Posterior cingulate gyrus (tissue), 11 donors: ENCODE data around the gene MST1.

Experiments
- DNase-seq, 10 donors: peaks; one replicate each; pipeline versions ENCODE4 v3.0.0 to v3.0.0-alpha.2; 2020 to 2021; ENCODE audit warnings: mixed read lengths in 3 of 10
- intact Hi-C: fragments of 100-400 bp; cut with DNase I; formaldehyde crosslinking; loops from one replicate; pipeline ENCODE4 v1.15.1; 2023

Gene MST1

GRCh38 chr3:49720855-49721595 lies 31.8 kb upstream of the MST1 start:
- intact Hi-C loops: loop anchor here (5.0 to 10.0 kb wide), 3 partner anchors 66 to 114 kb away; partner anchors contain the start of genes INKA1 and IP6K1
- DNase-seq: peak in 2 of 10 donors; percentile 74 to 75

- intact Hi-C loops: no loop called here
- DNase-seq: peak; percentile 94 to 99 (median 96)
Measured at GRCh38 chr3:49719214-49719884, 30.1 kb upstream of the MST1 start, which contains the start of gene AMIGO3. Gene AMIGO3 (minus strand): TSS chr3:49719684. CDS start chr3:49719465, 219 bp downstream.

- intact Hi-C loops: no loop called here
- DNase-seq: peak in 3 of 10 donors; percentile 69 to 82 (median 72)
Measured at GRCh38 chr3:49718858-49719213, 29.6 kb upstream of the MST1 start.

- intact Hi-C loops: no loop called here
- DNase-seq: peak in 3 of 10 donors; percentile 66 to 71 (median 67)
Measured at GRCh38 chr3:49717959-49718857, 28.9 kb upstream of the MST1 start.

GRCh38 chr3:49717211-49717958 lies 28.1 kb upstream of the MST1 start:
- intact Hi-C loops: no loop called here
- peak in 3 of 10 donors; percentile 50 to 51 (median 51) for DNase-seq

GRCh38 chr3:49716691-49717210 lies 27.5 kb upstream of the MST1 start:
- peak in 2 of 10 donors; percentile 35 to 72 for DNase-seq
- intact Hi-C loops: no loop called here

GRCh38 chr3:49716169-49716568 lies 26.9 kb upstream of the MST1 start:
- intact Hi-C loops: no loop called here

GRCh38 chr3:49715611-49716121 lies 26.4 kb upstream of the MST1 start:
- intact Hi-C loops: no loop called here
- peak in 3 of 10 donors; percentile 35 to 80 (median 54) for DNase-seq

More at GRCh38 chr3:49716169-49716568, 26.9 kb upstream of the MST1 start:
- peak in 2 of 10 donors; percentile 25 to 67 for DNase-seq

GRCh38 chr3:49714728-49715550 lies 25.7 kb upstream of the MST1 start:
- peak in 3 of 10 donors; percentile 44 to 76 (median 71) for DNase-seq
- intact Hi-C loops: no loop called here

- intact Hi-C loops: no loop called here
Measured at GRCh38 chr3:49713336-49714105, 24.2 kb upstream of the MST1 start.

GRCh38 chr3:49712631-49713317 lies 23.5 kb upstream of the MST1 start:
- intact Hi-C loops: no loop called here
- peak in 3 of 10 donors; percentile 55 to 73 (median 57) for DNase-seq

More at GRCh38 chr3:49713336-49714105, 24.2 kb upstream of the MST1 start:
- peak in 4 of 10 donors; percentile 2 to 70 (median 62) for DNase-seq

- DNase-seq: peak in 3 of 10 donors; percentile 24 to 54 (median 34)
- intact Hi-C loops: no loop called here
Measured at GRCh38 chr3:49712166-49712565, 22.9 kb upstream of the MST1 start.

- intact Hi-C loops: no loop called here
- peak in 4 of 10 donors; percentile 3 to 41 (median 25) for DNase-seq
Measured at GRCh38 chr3:49711489-49711888, 22.2 kb upstream of the MST1 start.

GRCh38 chr3:49709852-49710251 lies 20.6 kb upstream of the MST1 start:
- intact Hi-C loops: loop anchor here (10.0 kb wide), 1 partner anchor 195 kb away; the partner anchor contains the start of gene MST1R
- DNase-seq: peak in 2 of 10 donors; percentile 10 to 18

GRCh38 chr3:49707113-49707480 lies 17.8 kb upstream of the MST1 start:
- intact Hi-C loops: loop anchor here (10.0 kb wide), 1 partner anchor 198 kb away; the partner anchor contains the start of gene MST1R

GRCh38 chr3:49706456-49707112 lies 17.3 kb upstream of the MST1 start:
- intact Hi-C loops: loop anchor here (10.0 kb wide), 1 partner anchor 198 kb away; the partner anchor contains the start of gene MST1R

More at GRCh38 chr3:49707113-49707480, 17.8 kb upstream of the MST1 start:
- peak in 2 of 10 donors; percentile 41 to 88 for DNase-seq

More at GRCh38 chr3:49706456-49707112, 17.3 kb upstream of the MST1 start:
- DNase-seq: peak in 2 of 10 donors; percentile 4 to 63
